Heart right ventricle (tissue), 16 donors: ENCODE data around the gene NMS. TPM values are rescaled to one million over a fixed set of nuclear protein-coding genes. Genes with fewer than 3 reads are reported as not detected.

Experiments
- ATAC-seq, 8 donors: fragments of 200-7000 bp; cut with Tn5 transposase; one replicate each; pipeline ENCODE4 v1.9.1; 2020; ENCODE audit warnings: mild to moderate bottlenecking in 8 of 8, moderate library complexity in 8 of 8, moderate number of reproducible peaks in 1 of 8
- DNase-seq, 2 donors: peaks; one replicate each; pipeline ENCODE4 v3.0.0-alpha.2; 2020
- H3K27ac ChIP-seq, 10 donors: fragments of 200-600 bp; sonication (generic) in 2 of 10; one replicate each; pipeline versions ENCODE4 v1.5.0 to v1.8.0; 2020 to 2022; ENCODE audit warnings: mild to moderate bottlenecking in 3 of 10
- H3K27me3 ChIP-seq, 7 donors: fragments of 200-600 bp; one replicate each; pipeline ENCODE4 v1.8.0; 2021 to 2022; ENCODE audit warnings: mild to moderate bottlenecking in 2 of 7
- H3K36me3 ChIP-seq, 9 donors: fragments of 200-600 bp; sonication (generic) in 1 of 9; one replicate each; pipeline versions ENCODE4 v1.5.0 to v1.8.0; 2020 to 2022; ENCODE audit warnings: mild to moderate bottlenecking in 2 of 9
- H3K4me1 ChIP-seq, 9 donors: fragments of 200-600 bp; sonication (generic) in 1 of 9; one replicate each; pipeline versions ENCODE4 v1.5.0 to v1.8.0; 2020 to 2022; ENCODE audit warnings: mild to moderate bottlenecking in 4 of 9
- H3K4me3 ChIP-seq, 10 donors: fragments of 200-600 bp; sonication (generic) in 2 of 10; one replicate each; pipeline versions ENCODE4 v1.5.0 to v1.8.0; 2020 to 2022; ENCODE audit warnings: mild to moderate bottlenecking in 7 of 10, moderate library complexity in 2 of 10
- H3K9me3 ChIP-seq, 11 donors: fragments of 200-600 bp in 10 of 11; sonication (generic) in 2 of 11; one replicate each; pipeline versions ENCODE4 v1.5.0 to v1.8.0; 2013 to 2022; ENCODE audit warnings: mild to moderate bottlenecking in 2 of 11, control low read depth in 1 of 11, moderate library complexity in 1 of 11
- WGBS, 2 donors: extraction: QIAGEN DNeasy Blood & Tissue Kit; methylation state at CpG; one replicate each; pipeline ENCODE4 v1.1.7; 2013; ENCODE audit warnings: inconsistent platforms in 1 of 2; 5-methylcytosine and 5-hydroxymethylcytosine counted together
- intact Hi-C, 10 donors: fragments of 100-400 bp; cut with DNase I; formaldehyde crosslinking; loops; one replicate each; pipeline versions ENCODE4 v1.11.1 to v1.14.2; 2022
- long read RNA-seq, 3 donors: library from polyadenylated mRNA; unstranded; transcript quantifications; one replicate each; pipeline ENCODE4 v2.0.0, GENCODE V29; 2020 to 2021
- polyA plus RNA-seq, 2 donors: library from polyadenylated mRNA; stranded (reverse); fragments of 200-250 nt; gene quantifications; one replicate each; pipeline ENCODE4 v1.2.3, GENCODE V29; 2013
- total RNA-seq, 10 donors: library from RNA; stranded (reverse); fragmentation: NEBNext Ultra II Directional in 3 of 10; extraction: Animal tissue kit (Norgen Biotek cat#: 25700) in 3 of 10; gene quantifications; one replicate each; pipeline versions ENCODE4 v1.2.1 to v1.2.4, GENCODE V29; 2021 to 2023
- TF ChIP-seq, protein P1 (sequence below), 9 donors: fragments of 200-600 bp; sonication (generic) in 2 of 9; IDR thresholded peaks; one replicate each; pipeline versions ENCODE4 v1.5.0 to v1.8.0; 2021 to 2022; ENCODE audit warnings: antibody characterized with exemption in 9 of 9, mild to moderate bottlenecking in 5 of 9, moderate library complexity in 1 of 9
- donor health status: Arrhythmogenic right ventricular cardiomyopathy.
- donor health status: ischemic (EF 13 %, LVEDD 7.1; RV severe dilation, severe dysfunction).
- donor health status: healthy with polysubstance abuse.
- donor health status: DM: no; HTN: yes; CAD: no.
- donor health status: DM: no; HTN: no; CAD: no.
- donor health status: ischemic (EF 25% LVEDD 6.9; RV normal size, moderate dysfunction).
- donor health status: ischemic (EF 25% LVEDD 5.7; RV mildly dilated, moderate dysfunction).
- donor health status: healthy.
- donor health status: DM: yes; HTN: yes; CAD: no.
- donor health status: Ischemic cardiomyopathy.
- donor health status: ischemic (EF 35%, LVEDD 5.7; RV mildly dilated, moderate dysfunction).
- donor health status: nonischemic (EF 11% LVEDD 7.7; RV severe dilation, severe dysfunction).
- donor health status: DM: yes; HTN: yes; CAD: no.
- donor health status: PGD.
- donor health status: ischemic (EF 29% LVEDD 5.4; RV normal size, mild dysfunction).
- donor health status: nonischemic (EF 23%, LVEDD 6.1; RV moderate dilation, normal function).

The NMS gene, protein sequence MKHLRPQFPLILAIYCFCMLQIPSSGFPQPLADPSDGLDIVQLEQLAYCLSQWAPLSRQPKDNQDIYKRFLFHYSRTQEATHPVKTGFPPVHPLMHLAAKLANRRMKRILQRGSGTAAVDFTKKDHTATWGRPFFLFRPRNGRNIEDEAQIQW
- total RNA-seq (not detected), polyA plus RNA-seq (not detected)
- long read RNA-seq, donor 1, result 0 reads
- long read RNA-seq, donor 2, result 0 reads
- long read RNA-seq, donor 3, result 0 reads

DNA sequence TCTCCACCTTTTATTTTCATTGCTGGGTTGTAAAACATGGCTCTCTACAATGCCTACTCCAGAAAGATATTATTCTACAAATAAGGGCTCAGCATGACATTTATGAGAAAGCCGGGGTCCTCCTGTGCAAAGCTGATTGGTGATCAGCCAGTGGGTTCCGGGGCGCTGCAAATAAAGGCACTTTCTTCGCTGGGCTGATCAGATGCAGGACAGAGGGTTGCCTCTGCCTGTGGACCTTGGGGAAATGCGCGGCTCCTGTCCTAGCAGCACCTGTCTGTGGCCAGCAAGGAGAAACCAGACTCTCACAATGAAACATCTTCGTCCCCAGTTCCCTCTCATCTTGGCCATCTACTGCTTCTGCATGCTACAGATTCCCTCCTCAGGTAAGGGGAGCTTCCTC is at the start of gene NMS:
Gene NMS, plus strand, starts transcription at position 301 of the 400 bp plus-strand sequence. Its CDS starts 7 bp downstream, at position 308.
- intact Hi-C loops, result no loop called here
- no peak for ATAC-seq

DNA sequence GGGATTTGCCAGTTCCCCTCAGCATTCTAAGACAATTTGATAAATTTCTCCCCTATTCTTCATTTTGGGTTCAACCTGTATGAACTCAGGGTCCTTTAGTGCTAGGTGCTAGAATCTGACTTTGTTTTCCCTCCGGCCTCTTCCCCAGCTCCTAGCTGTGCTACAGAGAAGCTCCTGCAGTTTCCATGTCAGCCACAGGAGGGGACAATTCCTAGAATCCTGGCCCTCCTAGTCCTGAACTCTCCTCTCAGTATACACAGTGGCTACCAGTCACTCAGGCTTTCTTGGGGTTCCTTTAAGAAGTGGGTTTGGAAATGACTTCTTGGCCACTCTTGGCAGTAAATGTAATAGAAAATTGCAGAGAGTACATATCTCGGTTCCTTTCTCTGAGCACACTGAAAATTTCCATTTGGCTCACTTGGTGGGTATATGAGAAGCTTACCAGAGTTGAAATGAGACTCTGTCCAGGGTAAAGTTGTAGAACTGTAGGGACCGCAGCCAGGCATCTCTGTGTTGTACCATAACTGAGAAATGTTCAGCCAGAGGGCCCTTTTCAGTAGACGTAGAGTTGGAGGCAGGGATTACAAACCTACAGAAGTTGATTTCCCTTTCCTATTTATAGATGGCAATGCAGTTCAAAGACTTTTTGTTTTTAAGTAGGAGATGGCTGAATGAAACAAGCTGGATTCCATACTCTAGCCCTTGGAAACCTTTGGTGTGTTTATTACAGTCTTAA is 47.8 kb upstream of the NMS start:
- 87 to 92% methylated on average over 4 of the region's 4 CpGs for WGBS, 2 donors
- H3K36me3 ChIP-seq, result no peaks in the 10 kb centered on the region
- H3K9me3 ChIP-seq, result no peaks in the 10 kb centered on the region
- ATAC-seq, result peak in 4 of 8 donors; percentile 52 to 67 (median 58)
- H3K27me3 ChIP-seq, result peaks cover 0 to 5% (median 0%) of the 10 kb centered on the region in 7 donors
- no peak overlapping the region for H3K27ac ChIP-seq
- DNase-seq, result no peak
- no peak overlapping the region for H3K4me3 ChIP-seq
- H3K4me1 ChIP-seq, result peaks cover 0 to 4% (median 0%) of the 10 kb centered on the region in 9 donors
- TF ChIP-seq, protein P1, sequence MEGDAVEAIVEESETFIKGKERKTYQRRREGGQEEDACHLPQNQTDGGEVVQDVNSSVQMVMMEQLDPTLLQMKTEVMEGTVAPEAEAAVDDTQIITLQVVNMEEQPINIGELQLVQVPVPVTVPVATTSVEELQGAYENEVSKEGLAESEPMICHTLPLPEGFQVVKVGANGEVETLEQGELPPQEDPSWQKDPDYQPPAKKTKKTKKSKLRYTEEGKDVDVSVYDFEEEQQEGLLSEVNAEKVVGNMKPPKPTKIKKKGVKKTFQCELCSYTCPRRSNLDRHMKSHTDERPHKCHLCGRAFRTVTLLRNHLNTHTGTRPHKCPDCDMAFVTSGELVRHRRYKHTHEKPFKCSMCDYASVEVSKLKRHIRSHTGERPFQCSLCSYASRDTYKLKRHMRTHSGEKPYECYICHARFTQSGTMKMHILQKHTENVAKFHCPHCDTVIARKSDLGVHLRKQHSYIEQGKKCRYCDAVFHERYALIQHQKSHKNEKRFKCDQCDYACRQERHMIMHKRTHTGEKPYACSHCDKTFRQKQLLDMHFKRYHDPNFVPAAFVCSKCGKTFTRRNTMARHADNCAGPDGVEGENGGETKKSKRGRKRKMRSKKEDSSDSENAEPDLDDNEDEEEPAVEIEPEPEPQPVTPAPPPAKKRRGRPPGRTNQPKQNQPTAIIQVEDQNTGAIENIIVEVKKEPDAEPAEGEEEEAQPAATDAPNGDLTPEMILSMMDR (IDR thresholded peaks at IDR 0.05), result peak in 8 of 9 donors; percentile 26 to 63 (median 46)
- intact Hi-C loops, result loop anchor here in 4 of 10 donors (5.0 to 10.0 kb wide), 3 partner anchors 132 to 142 kb away; partner anchors contain the start of gene PDCL3 (in 2 of the 4)

More for the DNA sequence above, at the start of gene NMS:
- Histone ChIP-seq H3K4me1 (no peaks in the 10 kb centered on the region), H3K9me3 (no peaks in the 10 kb centered on the region), H3K27ac (no peak within 1 kb of the TSS), H3K27me3 (peaks cover 0 to 72% (median 19%) of the 10 kb centered on the region in 7 donors), H3K36me3 (no peaks in the 10 kb centered on the region), H3K4me3 (no peak within 1 kb of the TSS)
- DNase-seq, result no peak
- TF ChIP-seq, protein P1 (IDR thresholded peaks at IDR 0.05), result no peak
- WGBS, 2 donors, result 89 to 93% methylated on average over 7 of the region's 7 CpGs

DNA sequence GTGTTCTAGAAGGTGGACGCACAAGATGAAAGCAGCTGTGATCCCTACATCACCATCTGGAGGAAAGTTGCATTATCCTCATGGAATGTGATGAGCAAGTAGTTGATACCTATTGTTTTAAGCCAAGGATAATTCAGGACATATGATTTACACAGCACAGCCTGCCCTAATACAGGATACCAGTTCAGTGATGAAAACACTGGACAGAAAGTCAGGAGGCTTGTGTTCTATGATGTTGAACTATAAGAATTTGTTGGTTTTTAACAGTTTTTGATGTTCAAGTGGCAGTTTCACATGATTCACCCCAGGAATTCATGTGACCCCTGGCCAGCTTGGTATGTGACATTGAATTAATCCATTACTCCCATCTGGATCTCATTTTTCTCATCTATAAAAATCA is 46.7 kb upstream of the NMS start:
- Histone ChIP-seq H3K27ac (no peak overlapping the region), H3K27me3 (peaks cover 0 to 5% (median 0%) of the 10 kb centered on the region in 7 donors), H3K36me3 (no peaks in the 10 kb centered on the region), H3K4me1 (peaks cover 0 to 3% (median 0%) of the 10 kb centered on the region in 9 donors), H3K9me3 (no peaks in the 10 kb centered on the region), H3K4me3 (no peak overlapping the region)
- no peak for DNase-seq
- intact Hi-C loops, result loop anchor here in 4 of 10 donors (5.0 to 10.0 kb wide), 3 partner anchors 131 to 141 kb away; partner anchors contain the start of gene PDCL3 (in 2 of the 4)
- WGBS, 2 donors, result 84 to 90% methylated on average over 1 of the region's 1 CpG
- TF ChIP-seq, protein P1 (IDR thresholded peaks at IDR 0.05), result no peak
- no peak for ATAC-seq

DNA sequence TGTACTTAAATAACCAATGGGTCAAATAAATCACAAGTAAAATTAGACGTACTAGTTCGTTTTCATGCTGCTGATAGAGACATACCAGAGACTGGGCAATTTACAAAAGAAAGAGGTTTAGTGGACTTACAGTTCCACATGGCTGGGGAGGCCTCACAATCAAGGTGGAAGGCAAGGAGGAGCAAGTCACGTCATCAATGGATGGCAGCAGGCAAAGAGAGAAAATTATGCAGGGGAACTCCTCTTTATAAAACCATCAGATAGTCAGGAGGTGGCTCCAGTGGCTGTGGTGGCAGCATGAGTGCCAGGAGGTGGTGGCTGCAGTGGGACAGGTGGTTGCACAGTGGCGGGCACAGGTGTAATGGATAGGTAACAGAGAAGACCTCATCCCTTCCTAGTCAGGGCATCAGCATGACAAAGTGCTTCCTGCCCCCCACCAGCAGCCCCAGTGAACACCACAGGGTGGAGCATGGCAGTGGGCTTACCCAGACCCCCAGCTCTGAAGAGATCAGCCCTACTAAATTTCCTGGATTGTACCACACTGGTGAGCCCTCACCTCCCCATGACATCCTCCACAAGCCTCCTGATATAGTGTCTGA is 45.9 kb upstream of the NMS start:
- 83% methylated on average over 4 of the region's 4 CpGs for WGBS, 2 donors
- TF ChIP-seq, protein P1 (IDR thresholded peaks at IDR 0.05), result no peak
- ATAC-seq, result no peak
- H3K4me3 ChIP-seq, result no peak overlapping the region
- peaks cover 0 to 5% (median 0%) of the 10 kb centered on the region in 7 donors for H3K27me3 ChIP-seq
- intact Hi-C loops, result loop anchor here in 4 of 10 donors (5.0 to 10.0 kb wide), 3 partner anchors 130 to 140 kb away; partner anchors contain the start of gene PDCL3 (in 2 of the 4)
- H3K27ac ChIP-seq, result no peak overlapping the region
- H3K9me3 ChIP-seq, result no peaks in the 10 kb centered on the region
- no peak for DNase-seq
- H3K36me3 ChIP-seq, result no peaks in the 10 kb centered on the region
- peaks cover 0 to 3% (median 0%) of the 10 kb centered on the region in 9 donors for H3K4me1 ChIP-seq
